NCI-H2196 treated with DMSO at 0.1 percent for 48 hours (cell line): ENCODE results near the gene GAL3ST3.
"Not testable (repeated sequence)": the region's sequence is repeated elsewhere in the genome, so short reads cannot be mapped to it uniquely, and the experiment has no call there.

Experiments
- DNase-seq: peaks from one replicate; lab custom pipeline; 2025; ENCODE audit not compliant: unreplicated experiment; lab: John Stamatoyannopoulos, UW

The GAL3ST3 gene

GRCh38 chr11:66048547-66049323 is at the start of gene GAL3ST3:
TSS of gene GAL3ST3 (minus strand) at chr11:66049161. CDS start at chr11:66045415, 3,746 bp downstream.
- DNase-seq: no peak

- DNase-seq: not testable (repeated sequence)
These were observed 43.2 kb upstream of the GAL3ST3 start for GRCh38 chr11:66092125-66092524.

- no peak for DNase-seq
These were observed 41.3 kb upstream of the GAL3ST3 start for GRCh38 chr11:66090288-66090687.

- DNase-seq: no peak
These were observed 40.1 kb upstream of the GAL3ST3 start for GRCh38 chr11:66089067-66089466.

- no peak for DNase-seq
These were observed 38.4 kb upstream of the GAL3ST3 start for GRCh38 chr11:66087148-66087908.

GRCh38 chr11:66084821-66085475 is 36.0 kb upstream of the GAL3ST3 start:
- no peak for DNase-seq

GRCh38 chr11:66083767-66084166 is 34.8 kb upstream of the GAL3ST3 start:
- DNase-seq: no peak

- DNase-seq: peak; percentile 38
These were observed 34.2 kb upstream of the GAL3ST3 start for GRCh38 chr11:66082946-66083698.

- peak; percentile 63 for DNase-seq
These were observed 32.5 kb upstream of the GAL3ST3 start for GRCh38 chr11:66081505-66081904.

- no peak for DNase-seq
These were observed 31.3 kb upstream of the GAL3ST3 start for GRCh38 chr11:66080055-66080817.

- not testable (repeated sequence) for DNase-seq
These were observed 30.0 kb upstream of the GAL3ST3 start for GRCh38 chr11:66078949-66079348.

- no peak for DNase-seq
These were observed 29.0 kb upstream of the GAL3ST3 start for GRCh38 chr11:66077927-66078326.

- no peak for DNase-seq
These were observed 27.6 kb upstream of the GAL3ST3 start for GRCh38 chr11:66076561-66076960.

- DNase-seq: no peak
These were observed 26.3 kb upstream of the GAL3ST3 start for GRCh38 chr11:66075273-66075672.

- no peak for DNase-seq
These were observed 24.7 kb upstream of the GAL3ST3 start for GRCh38 chr11:66073669-66074068.

GRCh38 chr11:66072518-66072917 is 23.6 kb upstream of the GAL3ST3 start:
- DNase-seq: no peak

- no peak for DNase-seq
These were observed 23.1 kb upstream of the GAL3ST3 start for GRCh38 chr11:66072081-66072480.

GRCh38 chr11:66071381-66071801 is 22.4 kb upstream of the GAL3ST3 start:
- DNase-seq: no peak

GRCh38 chr11:66070604-66071380 is 21.8 kb upstream of the GAL3ST3 start:
- DNase-seq: no peak
